Measurements from ENCODE around the gene FGFR2. TPM values are rescaled to one million over a fixed set of nuclear protein-coding genes. Genes with fewer than 3 reads are reported as not detected.
"Not testable (repeated sequence)": the region's sequence is repeated elsewhere in the genome, so short reads cannot be mapped to it uniquely, and the experiment has no call there.

FGFR2 gene
- total RNA-seq, 1 donor = 13.8 TPM

GRCh38 chr10:121522831-121523230 is 75.4 kb downstream of the FGFR2 start:
- no peaks in the 10 kb centered on the region for H3K4me1 ChIP-seq (ENCODE audit: insufficient read depth, low read length)
- no peak overlapping the region for H3K4me2 ChIP-seq (ENCODE audit: insufficient read depth, low read length)
- TF ChIP-seq CTCF (IDR thresholded peaks at IDR 0.05; ENCODE audit: extremely low read depth, low read depth, low read length) = no peak
- no peak overlapping the region for H2AFZ ChIP-seq (ENCODE audit: low read length)
- no peaks in the 10 kb centered on the region for H3K27me3 ChIP-seq (ENCODE audit: insufficient read depth, low read length)
- H4K20me1 ChIP-seq (ENCODE audit: insufficient read depth, low read length) = no peaks in the 10 kb centered on the region
- H3K9me3 ChIP-seq (ENCODE audit: low read depth, low read length) = no peaks in the 10 kb centered on the region
- H3K36me3 ChIP-seq (ENCODE audit: insufficient read depth, low read length) = no peaks in the 10 kb centered on the region
- no peak for DNase-seq (ENCODE audit: insufficient read length, low spot score, missing footprints)
- H3K27ac ChIP-seq (ENCODE audit: low read depth, low read length) = no peak overlapping the region
- H3K4me3 ChIP-seq (ENCODE audit: insufficient read depth, low read length) = no peak overlapping the region
- no peaks in the 10 kb centered on the region for H3K79me2 ChIP-seq (ENCODE audit: insufficient read depth, low read length)

GRCh38 chr10:121521794-121522556 is 76.3 kb downstream of the FGFR2 start:
- DNase-seq (ENCODE audit: insufficient read length, low spot score, missing footprints) = no peak
- H3K79me2 ChIP-seq (ENCODE audit: insufficient read depth, low read length) = no peaks in the 10 kb centered on the region
- no peak for TF ChIP-seq CTCF (IDR thresholded peaks at IDR 0.05; ENCODE audit: extremely low read depth, low read depth, low read length)

GRCh38 chr10:121520526-121520925 is 77.7 kb downstream of the FGFR2 start:
- not testable (repeated sequence) for H3K4me1 ChIP-seq (ENCODE audit: insufficient read depth, low read length); H3K27me3 ChIP-seq (ENCODE audit: insufficient read depth, low read length); H3K36me3 ChIP-seq (ENCODE audit: insufficient read depth, low read length); H4K20me1 ChIP-seq (ENCODE audit: insufficient read depth, low read length); H3K27ac ChIP-seq (ENCODE audit: low read depth, low read length); H3K4me3 ChIP-seq (ENCODE audit: insufficient read depth, low read length); H3K9me3 ChIP-seq (ENCODE audit: low read depth, low read length); H3K79me2 ChIP-seq (ENCODE audit: insufficient read depth, low read length); H2AFZ ChIP-seq (ENCODE audit: low read length); DNase-seq (ENCODE audit: insufficient read length, low spot score, missing footprints); H3K4me2 ChIP-seq (ENCODE audit: insufficient read depth, low read length)

More at GRCh38 chr10:121521794-121522556, 76.3 kb downstream of the FGFR2 start:
- no peak overlapping the region for H3K4me2 ChIP-seq (ENCODE audit: insufficient read depth, low read length)
- H3K36me3 ChIP-seq (ENCODE audit: insufficient read depth, low read length) = no peaks in the 10 kb centered on the region
- no peaks in the 10 kb centered on the region for H3K4me1 ChIP-seq (ENCODE audit: insufficient read depth, low read length)
- H3K4me3 ChIP-seq (ENCODE audit: insufficient read depth, low read length) = no peak overlapping the region
- no peak overlapping the region for H3K27ac ChIP-seq (ENCODE audit: low read depth, low read length)
- no peak overlapping the region for H2AFZ ChIP-seq (ENCODE audit: low read length)
- H4K20me1 ChIP-seq (ENCODE audit: insufficient read depth, low read length) = no peaks in the 10 kb centered on the region
- H3K9me3 ChIP-seq (ENCODE audit: low read depth, low read length) = no peaks in the 10 kb centered on the region
- H3K27me3 ChIP-seq (ENCODE audit: insufficient read depth, low read length) = no peaks in the 10 kb centered on the region

GRCh38 chr10:121519901-121520493 is 78.2 kb downstream of the FGFR2 start:
- no peak overlapping the region for H3K4me2 ChIP-seq (ENCODE audit: insufficient read depth, low read length)
- TF ChIP-seq CTCF (IDR thresholded peaks at IDR 0.05; ENCODE audit: extremely low read depth, low read depth, low read length) = no peak
- no peaks in the 10 kb centered on the region for H4K20me1 ChIP-seq (ENCODE audit: insufficient read depth, low read length)
- no peak overlapping the region for H3K27ac ChIP-seq (ENCODE audit: low read depth, low read length)
- no peaks in the 10 kb centered on the region for H3K4me1 ChIP-seq (ENCODE audit: insufficient read depth, low read length)
- no peaks in the 10 kb centered on the region for H3K9me3 ChIP-seq (ENCODE audit: low read depth, low read length)
- no peaks in the 10 kb centered on the region for H3K36me3 ChIP-seq (ENCODE audit: insufficient read depth, low read length)
- no peak for DNase-seq (ENCODE audit: insufficient read length, low spot score, missing footprints)
- no peak overlapping the region for H3K4me3 ChIP-seq (ENCODE audit: insufficient read depth, low read length)
- no peak overlapping the region for H2AFZ ChIP-seq (ENCODE audit: low read length)
- H3K27me3 ChIP-seq (ENCODE audit: insufficient read depth, low read length) = no peaks in the 10 kb centered on the region
- no peaks in the 10 kb centered on the region for H3K79me2 ChIP-seq (ENCODE audit: insufficient read depth, low read length)
